Measurements from ENCODE around the gene JAM3. TPM values are rescaled to one million over a fixed set of nuclear protein-coding genes. Genes with fewer than 3 reads are reported as not detected.

Gene JAM3
- total RNA-seq, 1 experiment from 2014 or later: 3.1 TPM

- H3F3A ChIP-seq (ENCODE audit: low read length, unreplicated experiment): no peaks in the 10 kb centered on the region
- peaks cover 59% of the 10 kb centered on the region for H3K36me3 ChIP-seq (ENCODE audit: low read depth, low read length)
- no peak for TF ChIP-seq EZH2 (IDR thresholded peaks at IDR 0.05; ENCODE audit: low read length, unreplicated experiment)
- TF ChIP-seq CTCF (conservative IDR thresholded peaks at IDR 0.05; ENCODE audit: low read depth, low read length): no peak
- TF ChIP-seq EZH2phosphoT487 (IDR thresholded peaks at IDR 0.05; ENCODE audit: borderline replicate concordance, low read length): no peak
- no peak overlapping the region for H3K27ac ChIP-seq (ENCODE audit: low read length)
- no peaks in the 10 kb centered on the region for H3K27me3 ChIP-seq (ENCODE audit: low read length)
- no TSS peak for BruUV-seq (replicated peaks)
- POLR2A ChIA-PET (ENCODE audit: unreplicated experiment): no interaction called here
- no peaks in the 10 kb centered on the region for H3K9me2 ChIP-seq (replicated peaks; ENCODE audit: low read length)
- intact Hi-C loops (cut with micrococcal nuclease): no loop called here
- no peaks in the 10 kb centered on the region for H3K79me2 ChIP-seq (ENCODE audit: low read length)
- no peak overlapping the region for H2AFZ ChIP-seq (ENCODE audit: low read length)
- no peak for DNase-seq
- no peak overlapping the region for H3K4me2 ChIP-seq (ENCODE audit: low read length)
- CTCF ChIA-PET: no interaction called here
- no peaks in the 10 kb centered on the region; the same call in 1 of the 2 replicates for H3K4me1 ChIP-seq (ENCODE audit: insufficient read depth, low read length)
- H3K9ac ChIP-seq (ENCODE audit: low read length): no peak overlapping the region
- no peak for ATAC-seq
- no peaks in the 10 kb centered on the region for H3K9me3 ChIP-seq (ENCODE audit: low read length)
- no peak overlapping the region for H3K4me3 ChIP-seq (ENCODE audit: low read length)
- H4K20me1 ChIP-seq (ENCODE audit: low read length): no peaks in the 10 kb centered on the region
These were observed 103.1 kb downstream of the JAM3 start for GRCh38 chr11:134171951-134172350.

GRCh38 chr11:134173296-134173695, 104.4 kb downstream of the JAM3 start:
- no peak overlapping the region for H3K27ac ChIP-seq (ENCODE audit: low read length)
- H3K4me3 ChIP-seq (ENCODE audit: low read length): no peak overlapping the region
- ATAC-seq: no peak
- H3K9me3 ChIP-seq (ENCODE audit: low read length): no peaks in the 10 kb centered on the region
- no peak overlapping the region for H2AFZ ChIP-seq (ENCODE audit: low read length)
- no peak overlapping the region for H3K4me2 ChIP-seq (ENCODE audit: low read length)
- BruUV-seq (replicated peaks): no TSS peak
- no peaks in the 10 kb centered on the region for H3F3A ChIP-seq (ENCODE audit: low read length, unreplicated experiment)
- H3K79me2 ChIP-seq (ENCODE audit: low read length): no peaks in the 10 kb centered on the region
- H3K36me3 ChIP-seq (ENCODE audit: low read depth, low read length): peaks cover 66% of the 10 kb centered on the region
- ChIA-PET POLR2A (ENCODE audit: unreplicated experiment) (no interaction called here), CTCF (no interaction called here)
- H3K4me1 ChIP-seq (ENCODE audit: insufficient read depth, low read length): no peaks in the 10 kb centered on the region; the same call in 1 of the 2 replicates
- intact Hi-C loops (cut with micrococcal nuclease): no loop called here
- no peaks in the 10 kb centered on the region for H3K27me3 ChIP-seq (ENCODE audit: low read length)
- H3K9ac ChIP-seq (ENCODE audit: low read length): no peak overlapping the region
- TF ChIP-seq CTCF (conservative IDR thresholded peaks at IDR 0.05; ENCODE audit: low read depth, low read length): no peak
- TF ChIP-seq EZH2 (IDR thresholded peaks at IDR 0.05; ENCODE audit: low read length, unreplicated experiment): no peak
- no peak for TF ChIP-seq EZH2phosphoT487 (IDR thresholded peaks at IDR 0.05; ENCODE audit: borderline replicate concordance, low read length)
- H4K20me1 ChIP-seq (ENCODE audit: low read length): no peaks in the 10 kb centered on the region
- no peaks in the 10 kb centered on the region for H3K9me2 ChIP-seq (replicated peaks; ENCODE audit: low read length)
- DNase-seq: no peak

- Histone ChIP-seq H3K4me2 (ENCODE audit: low read length) (no peak overlapping the region), H3K79me2 (ENCODE audit: low read length) (no peaks in the 10 kb centered on the region), H3K9me2 (replicated peaks; ENCODE audit: low read length) (no peaks in the 10 kb centered on the region), H3K4me3 (ENCODE audit: low read length) (no peak overlapping the region), H3K27me3 (ENCODE audit: low read length) (no peaks in the 10 kb centered on the region), H3K9ac (ENCODE audit: low read length) (no peak overlapping the region), H3K36me3 (ENCODE audit: low read depth, low read length) (peaks cover 66% of the 10 kb centered on the region), H3K9me3 (ENCODE audit: low read length) (no peaks in the 10 kb centered on the region), H3F3A (ENCODE audit: low read length, unreplicated experiment) (no peaks in the 10 kb centered on the region), H3K4me1 (ENCODE audit: insufficient read depth, low read length) (no peaks in the 10 kb centered on the region), H4K20me1 (ENCODE audit: low read length) (no peaks in the 10 kb centered on the region), H3K27ac (ENCODE audit: low read length) (no peak overlapping the region), H2AFZ (ENCODE audit: low read length) (no peak overlapping the region)
- POLR2A ChIA-PET (ENCODE audit: unreplicated experiment): no interaction called here
- TF ChIP-seq CTCF (conservative IDR thresholded peaks at IDR 0.05; ENCODE audit: low read depth, low read length): no peak
- intact Hi-C loops (cut with micrococcal nuclease): no loop called here
- ATAC-seq (no peak), DNase-seq (no peak)
- CTCF ChIA-PET: no interaction called here
- BruUV-seq (replicated peaks): no TSS peak
These were observed 107.4 kb downstream of the JAM3 start for GRCh38 chr11:134176284-134176683.
